Islet precursor cell (in vitro differentiated cells): ENCODE measurements around the gene RAB39B.

Experiments
- DNase-seq: peaks from one replicate; pipeline ENCODE4 v3.0.0-alpha.2; 2018

Gene RAB39B

GRCh38 chrX:155215443-155216178, 48.7 kb downstream of the RAB39B start:
- no peak for DNase-seq

- DNase-seq, result no peak
Measured at GRCh38 chrX:155213731-155214130, 50.6 kb downstream of the RAB39B start.

- no peak for DNase-seq
Measured at GRCh38 chrX:155211208-155211607, 53.1 kb downstream of the RAB39B start.
